GM12892 (cell line): ENCODE data around the gene SRC.

Experiments used
- POLR2A ChIP-seq: IDR thresholded peaks from 2 replicates; pipeline ENCODE4 v1.6.1; 2011; ENCODE audit warnings: low read depth, low read length, control low read depth
- TAF1 ChIP-seq: IDR thresholded peaks from 2 replicates; pipeline ENCODE4 v1.6.1; 2011; ENCODE audit warnings: low read depth, mild to moderate bottlenecking, control low read depth, low read length, borderline replicate concordance

DNA sequence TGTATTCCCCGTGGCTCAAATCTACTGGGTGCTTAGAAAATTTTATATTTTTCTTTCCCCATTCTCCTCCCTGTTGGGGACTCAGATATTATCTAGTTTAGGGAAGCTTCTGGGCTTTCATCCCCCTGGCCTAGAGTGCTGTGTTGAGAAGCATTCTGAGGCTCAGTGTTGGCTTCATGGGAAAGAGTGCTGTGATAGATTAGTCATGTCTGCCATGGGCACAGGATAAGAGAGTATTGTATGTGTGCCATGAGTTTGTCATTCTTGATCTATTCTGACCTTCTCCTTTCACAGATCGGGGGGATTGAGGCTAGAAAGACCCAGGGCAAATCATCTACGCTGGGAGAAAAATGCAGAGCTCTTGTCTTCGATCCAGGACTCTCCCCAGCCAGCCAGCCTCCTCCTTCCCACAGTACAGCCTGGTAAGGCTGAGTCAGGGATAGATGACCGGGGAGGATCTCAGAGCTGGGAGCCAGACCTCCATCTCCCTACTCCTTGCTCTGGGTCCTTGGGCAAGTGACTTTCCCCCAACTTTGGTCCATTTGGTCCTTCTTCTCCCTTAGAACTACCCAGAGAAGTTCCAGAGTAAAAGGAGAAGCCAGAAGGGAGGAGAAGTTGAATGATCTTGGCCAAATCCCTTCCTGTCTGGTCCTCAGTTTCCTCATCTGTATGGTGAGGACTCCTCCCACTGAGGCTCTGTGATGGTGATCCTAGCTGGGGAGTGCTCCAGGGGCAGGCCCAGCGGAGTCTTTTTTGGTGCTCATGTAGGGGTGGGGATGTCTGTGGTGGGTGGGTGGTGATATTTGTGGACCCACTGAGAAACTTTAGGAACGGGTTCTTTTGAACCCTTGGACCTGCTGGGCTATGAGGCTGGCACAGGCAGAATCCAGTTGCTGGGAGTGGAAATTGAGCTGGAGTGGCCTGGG, 5.0 kb downstream of the SRC start:
- TF ChIP-seq POLR2A: no peak
- no peak for TF ChIP-seq TAF1
